H9 (cell line): Measurements from ENCODE around the gene RADIL. TPM values are rescaled to one million over a fixed set of nuclear protein-coding genes. Genes with fewer than 3 reads are reported as not detected.

Experiments
- DNase-seq: peaks from one replicate; pipeline ENCODE4 v3.0.0-alpha.2; 2017
- H2AFZ ChIP-seq: one replicate; pipeline ENCODE4 v1.6.1; 2013; ENCODE audit warnings: mild to moderate bottlenecking, low read length, control low read depth, moderate library complexity
- H2AK5ac ChIP-seq: 2 replicates; pipeline ENCODE4 v1.6.1; 2013; ENCODE audit warnings: low read length, control low read depth, mixed read lengths; ENCODE audit not compliant: insufficient read length
- H2BK120ac ChIP-seq: one replicate; pipeline ENCODE4 v1.6.1; 2013; ENCODE audit warnings: low read depth, mild to moderate bottlenecking, low read length, control low read depth, inconsistent platforms; ENCODE audit not compliant: poor library complexity, severe bottlenecking
- H2BK12ac ChIP-seq: 2 replicates; pipeline ENCODE4 v1.6.1; 2013; ENCODE audit warnings: low read length, control low read depth, mixed read lengths, low read depth; ENCODE audit not compliant: insufficient read length
- H2BK15ac ChIP-seq: 2 replicates; pipeline ENCODE4 v1.6.1; 2013; ENCODE audit warnings: low read depth, low read length, control low read depth
- H2BK20ac ChIP-seq: one replicate; pipeline ENCODE4 v1.6.1; 2013; ENCODE audit warnings: low read depth, mild to moderate bottlenecking, low read length, control low read depth, inconsistent platforms; ENCODE audit not compliant: poor library complexity, severe bottlenecking
- H2BK5ac ChIP-seq: 2 replicates; pipeline ENCODE4 v1.6.1; 2013; ENCODE audit warnings: low read length, control low read depth, mixed read lengths; ENCODE audit not compliant: insufficient read length
- H3K14ac ChIP-seq: 2 replicates; pipeline ENCODE4 v1.6.1; 2013; ENCODE audit warnings: low read length, control low read depth; ENCODE audit not compliant: insufficient read depth
- H3K18ac ChIP-seq: 2 replicates; pipeline ENCODE4 v1.6.1; 2013; ENCODE audit warnings: low read depth, mild to moderate bottlenecking, mixed read lengths, low read length, control low read depth; ENCODE audit not compliant: insufficient read length
- H3K23ac ChIP-seq: 2 replicates; pipeline ENCODE4 v1.6.1; 2013; ENCODE audit warnings: low read length, control low read depth, mixed read lengths, low read depth; ENCODE audit not compliant: insufficient read length
- H3K23me2 ChIP-seq: 2 replicates; pipeline ENCODE4 v1.6.1; 2013; ENCODE audit warnings: low read depth, mild to moderate bottlenecking, mixed read lengths, low read length, control low read depth; ENCODE audit not compliant: insufficient read length, poor library complexity, severe bottlenecking
- H3K27ac ChIP-seq: 2 replicates; pipeline ENCODE4 v1.5.1; 2013; ENCODE audit warnings: low read length, control low read depth, mixed read lengths, low read depth; ENCODE audit not compliant: insufficient read length
- H3K27me3 ChIP-seq: 2 replicates; pipeline ENCODE4 v1.6.1; 2013; ENCODE audit warnings: low read length, control low read depth, inconsistent platforms; ENCODE audit not compliant: insufficient read depth
- H3K4ac ChIP-seq: 2 replicates; pipeline ENCODE4 v1.6.1; 2013; ENCODE audit warnings: low read depth, mild to moderate bottlenecking, control low read depth, inconsistent platforms, low read length, moderate library complexity
- H3K4me1 ChIP-seq: 2 replicates; pipeline ENCODE4 v1.6.1; 2013; ENCODE audit warnings: low read length, control low read depth, inconsistent platforms; ENCODE audit not compliant: insufficient read depth
- H3K4me2 ChIP-seq: 2 replicates; pipeline ENCODE4 v1.6.1; 2013; ENCODE audit warnings: low read length, control low read depth, mixed read lengths; ENCODE audit not compliant: insufficient read length, insufficient read depth
- H3K56ac ChIP-seq: 2 replicates; pipeline ENCODE4 v1.6.1; 2013; ENCODE audit warnings: low read depth, mild to moderate bottlenecking, mixed read lengths, low read length, control low read depth; ENCODE audit not compliant: insufficient read length
- H3K79me1 ChIP-seq: 2 replicates; pipeline ENCODE4 v1.6.1; 2013; ENCODE audit warnings: low read depth, mild to moderate bottlenecking, moderate library complexity, low read length, control low read depth, inconsistent platforms; ENCODE audit not compliant: insufficient read depth, poor library complexity, severe bottlenecking
- H3K79me2 ChIP-seq: 2 replicates; pipeline ENCODE4 v1.6.1; 2013; ENCODE audit warnings: low read length, control low read depth, inconsistent platforms; ENCODE audit not compliant: insufficient read depth
- H3K9ac ChIP-seq: 2 replicates; pipeline ENCODE4 v1.6.1; 2013; ENCODE audit warnings: low read length, control low read depth, mixed read lengths; ENCODE audit not compliant: insufficient read length; ENCODE audit errors: extremely low read depth
- H3K9me3 ChIP-seq: one replicate; pipeline ENCODE4 v1.6.1; 2013; ENCODE audit warnings: low read depth, low read length, inconsistent platforms; ENCODE audit not compliant: control insufficient read depth
- H3T11ph ChIP-seq: one replicate; pipeline ENCODE4 v1.6.1; 2013; ENCODE audit warnings: mild to moderate bottlenecking, low read length, control low read depth, inconsistent platforms
- H4K20me1 ChIP-seq: one replicate; pipeline ENCODE4 v1.6.1; 2013; ENCODE audit not compliant: control insufficient read depth, insufficient read length, insufficient read depth
- H4K5ac ChIP-seq: 2 replicates; pipeline ENCODE4 v1.6.1; 2013; ENCODE audit warnings: low read depth, mild to moderate bottlenecking, mixed read lengths, low read length, control low read depth; ENCODE audit not compliant: insufficient read length
- H4K8ac ChIP-seq: replicated peaks from 2 replicates; pipeline ENCODE4 v1.6.1; 2013; ENCODE audit warnings: low read length, control low read depth, mixed read lengths, low read depth; ENCODE audit not compliant: insufficient read length
- H4K91ac ChIP-seq: 2 replicates; pipeline ENCODE4 v1.6.1; 2013; ENCODE audit warnings: low read depth, mild to moderate bottlenecking, moderate library complexity, mixed read lengths, low read length, control low read depth; ENCODE audit not compliant: insufficient read length
- H3K27ac Mint-ChIP-seq, 3 experiments: 2 replicates in 2 of 3; 3 replicates in 1 of 3; pipeline ENCODE4 v1.8.0; 2020 to 2021; ENCODE audit warnings: mixed read lengths in 3 of 3, mild to moderate bottlenecking in 1 of 3, moderate library complexity in 1 of 3
- H3K27me3 Mint-ChIP-seq: 2 replicates; pipeline ENCODE4 v1.8.0; 2021; ENCODE audit warnings: low read depth, mild to moderate bottlenecking, moderate library complexity, mixed read lengths
- H3K36me3 Mint-ChIP-seq, 3 experiments: 2 replicates in 2 of 3; 3 replicates in 1 of 3; pipeline ENCODE4 v1.8.0; 2020 to 2021; ENCODE audit warnings: low read depth in 3 of 3, mixed read lengths in 3 of 3; ENCODE audit not compliant: insufficient read depth in 1 of 3
- H3K4me1 Mint-ChIP-seq, 2 experiments: 2 replicates each; pipeline ENCODE4 v1.8.0; 2020; ENCODE audit warnings: mixed read lengths in 2 of 2
- H3K4me3 Mint-ChIP-seq, 2 experiments: 2 replicates in 1 of 2; 3 replicates in 1 of 2; pipeline ENCODE4 v1.8.0; 2020 to 2021; ENCODE audit warnings: mild to moderate bottlenecking in 2 of 2, mixed read lengths in 2 of 2, moderate library complexity in 1 of 2
- H3K9me3 Mint-ChIP-seq, 2 experiments: 2 replicates in 1 of 2; 3 replicates in 1 of 2; pipeline ENCODE4 v1.8.0; 2020; ENCODE audit warnings: mild to moderate bottlenecking in 2 of 2, mixed read lengths in 2 of 2, moderate library complexity in 1 of 2
- CTCF ChIP-seq: fragments of 200-600 bp; sonication (generic); conservative IDR thresholded peaks from 3 replicates; pipeline ENCODE4 v1.8.0; 2021; ENCODE audit warnings: antibody characterized with exemption, mild to moderate bottlenecking
- WGBS: extraction: QIAGEN DNeasy Blood & Tissue Kit; methylation state at CpG from one replicate; pipeline ENCODE4 v1.1.7; 2013; ENCODE audit warnings: missing lambda C conversion rate, low lambda C conversion rate, mixed read lengths; ENCODE audit not compliant: insufficient read length; ENCODE audit errors: extremely low coverage; 5-methylcytosine and 5-hydroxymethylcytosine counted together
- total RNA-seq: library from RNA; stranded (reverse); gene quantifications from 2 replicates; pipeline ENCODE4 v1.2.1, GENCODE V29; 2021

RADIL gene
- total RNA-seq, 1 experiment from 2014 or later = 4.7 TPM

- no peak overlapping the region for H2BK12ac ChIP-seq
- H2AK5ac ChIP-seq = no peak overlapping the region
- H3K27me3 ChIP-seq = no peaks in the 10 kb centered on the region
- no peaks in the 10 kb centered on the region for H3K9me3 ChIP-seq
- H3K9ac ChIP-seq = no peak overlapping the region
- no peak for DNase-seq
- no peak overlapping the region for H3K56ac ChIP-seq
- H3K14ac ChIP-seq = no peak overlapping the region
- no peak overlapping the region for H4K5ac ChIP-seq
- WGBS = no CpG with 5 or more reads among the region's 14 CpGs
- no peak overlapping the region for H2BK20ac ChIP-seq
- no peak overlapping the region for H3T11ph ChIP-seq
- H3K23ac ChIP-seq = no peak overlapping the region
- H3K23me2 ChIP-seq = no peaks in the 10 kb centered on the region
- H3K4ac ChIP-seq = no peak overlapping the region
- no peaks in the 10 kb centered on the region for H3K4me1 ChIP-seq
- no peak overlapping the region for H3K18ac ChIP-seq
- H4K91ac ChIP-seq = no peak overlapping the region
- no peak overlapping the region for H2AFZ ChIP-seq
- no peaks in the 10 kb centered on the region for H3K4me1 Mint-ChIP-seq
- no peak overlapping the region for H3K27ac ChIP-seq
- no peak overlapping the region for H2BK120ac ChIP-seq
- H3K4me3 Mint-ChIP-seq = no peak overlapping the region
- TF ChIP-seq CTCF = no peak
- no peaks in the 10 kb centered on the region for H3K79me1 ChIP-seq
- H3K79me2 ChIP-seq = no peaks in the 10 kb centered on the region
- peaks cover 4% of the 10 kb centered on the region for H3K27me3 Mint-ChIP-seq
- H4K8ac ChIP-seq = no peak overlapping the region
- no peak overlapping the region for H3K27ac Mint-ChIP-seq
- no peak overlapping the region for H2BK5ac ChIP-seq
- H2BK15ac ChIP-seq = no peak overlapping the region
- H3K36me3 Mint-ChIP-seq = peaks cover 0 to 10% (median 0%) of the 10 kb centered on the region in 3 experiments; a peak in 2 of 7 replicates
- peaks cover 1 to 6% of the 10 kb centered on the region in 2 experiments; a peak in 2 of 5 replicates for H3K9me3 Mint-ChIP-seq
- no peak overlapping the region for H3K4me2 ChIP-seq
- no peaks in the 10 kb centered on the region for H4K20me1 ChIP-seq
Measured at GRCh38 chr7:4815121-4815520, 68.4 kb downstream of the RADIL start.
